Stimulated activated memory B cell treated with anti-CD40 and anti-IgM and Interleukin-4, amounts not matched to agents 10 μg/mL and 1 μg/mL and 100 μg/mL, for 72 hours (primary cell): ENCODE measurements around the gene ARPP21.

Source experiments
- ATAC-seq: fragments of 150-1000 bp; cut with Tn5 transposase; 2 replicates; pipeline ENCODE4 v1.10.0; 2021
- H3K27ac Mint-ChIP-seq: one replicate; pipeline ENCODE4 v1.8.0; 2022; ENCODE audit warnings: mild to moderate bottlenecking, mixed read lengths
- H3K27me3 Mint-ChIP-seq: one replicate; pipeline ENCODE4 v1.8.0; 2022; ENCODE audit warnings: mixed read lengths
- H3K36me3 Mint-ChIP-seq: one replicate; pipeline ENCODE4 v1.8.0; 2022; ENCODE audit warnings: mixed read lengths
- H3K4me1 Mint-ChIP-seq: one replicate; pipeline ENCODE4 v1.8.0; 2022; ENCODE audit warnings: mixed read lengths
- H3K4me3 Mint-ChIP-seq: one replicate; pipeline ENCODE4 v1.8.0; 2022; ENCODE audit warnings: mild to moderate bottlenecking, moderate library complexity, mixed read lengths
- H3K9me3 Mint-ChIP-seq: one replicate; pipeline ENCODE4 v1.8.0; 2022; ENCODE audit warnings: mixed read lengths

Gene ARPP21

GRCh38 chr3:35635926-35636683, 3.2 kb upstream of the ARPP21 start:
- Mint-ChIP-seq H3K9me3 (peaks cover 3% of the 10 kb centered on the region), H3K36me3 (no peaks in the 10 kb centered on the region), H3K4me3 (no peak overlapping the region), H3K27ac (no peak overlapping the region), H3K27me3 (peaks cover 37% of the 10 kb centered on the region), H3K4me1 (peaks cover 6% of the 10 kb centered on the region)
- no peak for ATAC-seq

GRCh38 chr3:35638251-35638979, 910 bp upstream of the ARPP21 start:
- Mint-ChIP-seq H3K4me3 (no peak overlapping the region), H3K9me3 (peaks cover 3% of the 10 kb centered on the region), H3K36me3 (no peaks in the 10 kb centered on the region), H3K4me1 (peaks cover 6% of the 10 kb centered on the region), H3K27me3 (peaks cover 37% of the 10 kb centered on the region), H3K27ac (no peak overlapping the region)
- no peak for ATAC-seq

GRCh38 chr3:35638980-35639253, 408 bp upstream of the ARPP21 start:
- Mint-ChIP-seq H3K4me3 (no peak overlapping the region), H3K27me3 (peaks cover 37% of the 10 kb centered on the region), H3K9me3 (peaks cover 3% of the 10 kb centered on the region), H3K4me1 (peaks cover 6% of the 10 kb centered on the region), H3K36me3 (no peaks in the 10 kb centered on the region), H3K27ac (no peak overlapping the region)
- ATAC-seq: peak; percentile 47

GRCh38 chr3:35640190-35641165, 1.2 kb downstream of the ARPP21 start:
- H3K4me1 Mint-ChIP-seq: peaks cover 6% of the 10 kb centered on the region
- peaks cover 37% of the 10 kb centered on the region for H3K27me3 Mint-ChIP-seq
- no peak overlapping the region for H3K27ac Mint-ChIP-seq
- peaks cover 3% of the 10 kb centered on the region for H3K9me3 Mint-ChIP-seq
- no peak for ATAC-seq
- no peaks in the 10 kb centered on the region for H3K36me3 Mint-ChIP-seq
- no peak overlapping the region for H3K4me3 Mint-ChIP-seq

- peaks cover 3% of the 10 kb centered on the region for H3K9me3 Mint-ChIP-seq
- H3K27ac Mint-ChIP-seq: no peak overlapping the region
- H3K36me3 Mint-ChIP-seq: no peaks in the 10 kb centered on the region
- H3K4me3 Mint-ChIP-seq: no peak overlapping the region
- H3K27me3 Mint-ChIP-seq: peaks cover 37% of the 10 kb centered on the region
- ATAC-seq: no peak
- H3K4me1 Mint-ChIP-seq: peaks cover 6% of the 10 kb centered on the region
Observed at GRCh38 chr3:35641331-35641730, 2.0 kb downstream of the ARPP21 start.

GRCh38 chr3:35641920-35642527, 2.7 kb downstream of the ARPP21 start:
- Mint-ChIP-seq H3K27me3 (peaks cover 37% of the 10 kb centered on the region), H3K4me1 (peaks cover 6% of the 10 kb centered on the region)

GRCh38 chr3:35643495-35643894, 4.2 kb downstream of the ARPP21 start:
- Mint-ChIP-seq H3K27me3 (peaks cover 25% of the 10 kb centered on the region), H3K9me3 (peaks cover 3% of the 10 kb centered on the region), H3K36me3 (no peaks in the 10 kb centered on the region), H3K4me3 (no peak overlapping the region), H3K27ac (no peak overlapping the region), H3K4me1 (peaks cover 6% of the 10 kb centered on the region)
- no peak for ATAC-seq

More at GRCh38 chr3:35641920-35642527, 2.7 kb downstream of the ARPP21 start:
- Mint-ChIP-seq H3K4me3 (no peak overlapping the region), H3K9me3 (peaks cover 3% of the 10 kb centered on the region), H3K36me3 (no peaks in the 10 kb centered on the region), H3K27ac (no peak overlapping the region)
- no peak for ATAC-seq

GRCh38 chr3:35644451-35644850, 5.1 kb downstream of the ARPP21 start:
- no peak overlapping the region for H3K4me3 Mint-ChIP-seq
- H3K36me3 Mint-ChIP-seq: no peaks in the 10 kb centered on the region
- H3K9me3 Mint-ChIP-seq: peaks cover 3% of the 10 kb centered on the region
- H3K27ac Mint-ChIP-seq: no peak overlapping the region
- ATAC-seq: no peak
- H3K4me1 Mint-ChIP-seq: peaks cover 6% of the 10 kb centered on the region
- peaks cover 16% of the 10 kb centered on the region for H3K27me3 Mint-ChIP-seq

GRCh38 chr3:35645189-35645588, 5.9 kb downstream of the ARPP21 start:
- no peaks in the 10 kb centered on the region for H3K9me3 Mint-ChIP-seq
- H3K36me3 Mint-ChIP-seq: no peaks in the 10 kb centered on the region
- H3K27me3 Mint-ChIP-seq: peaks cover 8% of the 10 kb centered on the region
- no peak overlapping the region for H3K27ac Mint-ChIP-seq
- no peak overlapping the region for H3K4me3 Mint-ChIP-seq
- no peaks in the 10 kb centered on the region for H3K4me1 Mint-ChIP-seq
- ATAC-seq: no peak

- no peak for ATAC-seq
- Mint-ChIP-seq H3K36me3 (no peaks in the 10 kb centered on the region), H3K27ac (no peak overlapping the region), H3K27me3 (no peaks in the 10 kb centered on the region), H3K4me1 (no peaks in the 10 kb centered on the region), H3K9me3 (no peaks in the 10 kb centered on the region), H3K4me3 (no peak overlapping the region)
Observed at GRCh38 chr3:35646081-35646480, 6.8 kb downstream of the ARPP21 start.

GRCh38 chr3:35647461-35647860, 8.1 kb downstream of the ARPP21 start:
- Mint-ChIP-seq H3K27me3 (no peaks in the 10 kb centered on the region), H3K9me3 (no peaks in the 10 kb centered on the region), H3K4me3 (no peak overlapping the region), H3K4me1 (no peaks in the 10 kb centered on the region), H3K36me3 (no peaks in the 10 kb centered on the region), H3K27ac (no peak overlapping the region)
- no peak for ATAC-seq

- H3K36me3 Mint-ChIP-seq: no peaks in the 10 kb centered on the region
- H3K9me3 Mint-ChIP-seq: no peaks in the 10 kb centered on the region
- ATAC-seq: no peak
- no peaks in the 10 kb centered on the region for H3K27me3 Mint-ChIP-seq
- H3K4me3 Mint-ChIP-seq: no peak overlapping the region
- H3K4me1 Mint-ChIP-seq: no peaks in the 10 kb centered on the region
- no peak overlapping the region for H3K27ac Mint-ChIP-seq
Observed at GRCh38 chr3:35648347-35648746, 9.0 kb downstream of the ARPP21 start.

GRCh38 chr3:35649405-35649804, 10.1 kb downstream of the ARPP21 start:
- H3K27ac Mint-ChIP-seq: no peak overlapping the region
- no peak overlapping the region for H3K4me3 Mint-ChIP-seq
- no peaks in the 10 kb centered on the region for H3K9me3 Mint-ChIP-seq
- no peaks in the 10 kb centered on the region for H3K36me3 Mint-ChIP-seq
- no peak for ATAC-seq
- H3K27me3 Mint-ChIP-seq: no peaks in the 10 kb centered on the region
- no peaks in the 10 kb centered on the region for H3K4me1 Mint-ChIP-seq

GRCh38 chr3:35651426-35651825, 12.1 kb downstream of the ARPP21 start:
- H3K9me3 Mint-ChIP-seq: no peaks in the 10 kb centered on the region
- no peaks in the 10 kb centered on the region for H3K4me1 Mint-ChIP-seq
- no peak for ATAC-seq
- no peak overlapping the region for H3K4me3 Mint-ChIP-seq
- H3K36me3 Mint-ChIP-seq: no peaks in the 10 kb centered on the region
- H3K27ac Mint-ChIP-seq: no peak overlapping the region
- no peaks in the 10 kb centered on the region for H3K27me3 Mint-ChIP-seq

- no peaks in the 10 kb centered on the region for H3K4me1 Mint-ChIP-seq
- no peaks in the 10 kb centered on the region for H3K27me3 Mint-ChIP-seq
- ATAC-seq: no peak
- H3K36me3 Mint-ChIP-seq: no peaks in the 10 kb centered on the region
- H3K4me3 Mint-ChIP-seq: no peak overlapping the region
- no peak overlapping the region for H3K27ac Mint-ChIP-seq
- no peaks in the 10 kb centered on the region for H3K9me3 Mint-ChIP-seq
Observed at GRCh38 chr3:35651851-35652250, 12.5 kb downstream of the ARPP21 start.
